PC-9 (cell line): ENCODE data around the gene FNDC11. TPM values are rescaled to one million over a fixed set of nuclear protein-coding genes. Genes with fewer than 3 reads are reported as not detected.

ENCODE experiments used
- BruUV-seq: library from RNA; stranded (reverse); fragments of 400-500 nt; replicated peaks from 2 replicates; lab custom pipeline; 2021; lab: Mats Ljungman, UMichigan
- CTCF ChIA-PET: fragments of 300-600 bp; sonication (Branson Sonifier 250); formaldehyde crosslinking; loops from one replicate; lab custom pipeline; 2022; ENCODE audit warnings: antibody characterized with exemption; lab: Charles Lee
- POLR2A ChIA-PET: fragments of 300-600 bp; sonication (Branson Sonifier 250); formaldehyde crosslinking; loops from one replicate; lab custom pipeline; 2022; ENCODE audit warnings: antibody characterized with exemption; ENCODE audit not compliant: unreplicated experiment; lab: Charles Lee
- DNase-seq, 2 experiments: peaks; one replicate each; pipeline versions ENCODE4 v3.0.0 to v3.0.0-alpha.2; 2015 to 2022; ENCODE audit warnings: mixed read lengths in 1 of 2
- H2AFZ ChIP-seq: fragments of 200-600 bp; sonication (generic); 2 replicates; pipeline ENCODE4 v1.8.1; 2017; ENCODE audit warnings: antibody characterized with exemption
- H3F3A ChIP-seq: fragments of 200-600 bp; sonication (generic); 2 replicates; pipeline ENCODE4 v1.8.1; 2017; ENCODE audit warnings: antibody characterized with exemption, mild to moderate bottlenecking, low read depth; ENCODE audit not compliant: insufficient read depth
- H3K27ac ChIP-seq: fragments of 200-600 bp; sonication (generic); 2 replicates; pipeline ENCODE4 v1.6.1; 2016; ENCODE audit warnings: mixed run types
- H3K27me3 ChIP-seq: fragments of 200-600 bp; sonication (generic); 2 replicates; pipeline ENCODE4 v1.6.1; 2016; ENCODE audit warnings: low read depth, mixed run types; ENCODE audit not compliant: insufficient read depth
- H3K36me3 ChIP-seq: fragments of 200-600 bp; sonication (generic); 2 replicates; pipeline ENCODE4 v1.6.1; 2016; ENCODE audit warnings: low read depth, mixed run types
- H3K4me1 ChIP-seq: fragments of 200-600 bp; sonication (generic); replicated peaks from 2 replicates; pipeline ENCODE4 v1.6.1; 2016; ENCODE audit warnings: mixed run types; ENCODE audit not compliant: insufficient read depth
- H3K4me2 ChIP-seq: fragments of 200-600 bp; sonication (generic); 2 replicates; pipeline ENCODE4 v1.6.1; 2017; ENCODE audit warnings: mixed run types
- H3K4me3 ChIP-seq: fragments of 200-600 bp; sonication (generic); 2 replicates; pipeline ENCODE4 v1.6.1; 2016; ENCODE audit warnings: mixed run types
- H3K79me2 ChIP-seq: fragments of 200-600 bp; sonication (generic); 2 replicates; pipeline ENCODE4 v1.6.1; 2017; ENCODE audit warnings: low read depth, mixed run types
- H3K9me2 ChIP-seq: fragments of 200-600 bp; sonication (generic); 2 replicates; pipeline ENCODE4 v1.8.1; 2017; ENCODE audit warnings: mild to moderate bottlenecking; ENCODE audit not compliant: insufficient read depth
- H3K9me3 ChIP-seq: fragments of 200-600 bp; sonication (generic); 2 replicates; pipeline ENCODE4 v1.8.1; 2016; ENCODE audit warnings: low read depth; ENCODE audit not compliant: insufficient read depth
- H4K20me1 ChIP-seq: fragments of 200-600 bp; sonication (generic); 2 replicates; pipeline ENCODE4 v1.8.1; 2017; ENCODE audit not compliant: insufficient read depth
- EZH2 ChIP-seq: fragments of 200-600 bp; sonication (generic); IDR thresholded peaks from 2 replicates; pipeline ENCODE4 v1.8.0; 2017; ENCODE audit warnings: antibody characterized with exemption, low read depth
- intact Hi-C: fragments of 100-400 bp; cut with micrococcal nuclease; formaldehyde crosslinking; loops from one replicate; pipeline ENCODE4 v1.10.0; 2022; ENCODE audit not compliant: unreplicated experiment
- total RNA-seq: library from RNA; stranded (reverse); gene quantifications from 2 replicates; pipeline ENCODE4 v1.2.3, GENCODE V29; 2021
- TF ChIP-seq, protein P1 (sequence below): fragments of 200-600 bp; sonication (generic); conservative IDR thresholded peaks from 2 replicates; pipeline ENCODE4 v1.6.1; 2017; ENCODE audit warnings: mixed run types, antibody characterized with exemption, mild to moderate bottlenecking, moderate library complexity

The FNDC11 gene
- total RNA-seq, 1 experiment from 2014 or later = 7.7 TPM

DNA sequence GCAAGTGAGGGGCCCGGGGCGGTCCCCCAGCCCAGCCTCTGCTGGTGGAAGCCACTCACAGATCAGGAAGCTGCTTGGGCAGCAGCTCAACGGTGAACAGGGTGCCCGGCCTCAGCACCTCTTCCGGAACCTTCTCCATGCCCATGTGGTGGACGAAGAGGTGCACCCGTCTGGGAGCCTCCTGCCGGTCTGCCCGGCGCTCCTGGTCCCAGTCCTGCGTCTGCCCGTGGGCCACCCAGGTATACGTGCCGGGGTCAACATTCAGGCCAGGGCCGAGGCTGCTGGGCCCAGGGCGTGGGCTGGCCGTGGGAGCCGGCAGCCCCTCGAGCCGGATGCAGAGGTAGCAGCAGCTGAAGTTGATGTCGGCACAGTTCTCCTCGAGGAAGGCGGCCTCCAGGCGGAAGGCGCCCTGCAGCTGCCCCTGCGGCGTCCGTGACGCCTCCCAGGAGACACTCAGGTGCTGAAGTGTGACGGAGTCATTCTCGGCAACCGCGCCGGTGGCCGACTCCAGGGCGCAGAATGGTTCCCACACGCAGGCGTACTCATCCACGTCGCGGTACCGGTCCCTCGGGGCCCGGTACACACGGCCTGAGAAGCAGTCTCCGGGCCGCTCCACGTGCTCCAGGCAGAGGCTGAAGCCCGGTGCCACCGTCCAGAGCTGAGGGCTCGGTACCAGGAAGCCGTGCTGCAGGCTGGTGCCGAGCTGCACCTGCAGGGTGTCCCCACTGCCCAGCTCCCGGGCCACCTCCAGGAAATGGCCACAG lies 8.7 kb downstream of the FNDC11 start:
- POLR2A ChIA-PET = no interaction called here

DNA sequence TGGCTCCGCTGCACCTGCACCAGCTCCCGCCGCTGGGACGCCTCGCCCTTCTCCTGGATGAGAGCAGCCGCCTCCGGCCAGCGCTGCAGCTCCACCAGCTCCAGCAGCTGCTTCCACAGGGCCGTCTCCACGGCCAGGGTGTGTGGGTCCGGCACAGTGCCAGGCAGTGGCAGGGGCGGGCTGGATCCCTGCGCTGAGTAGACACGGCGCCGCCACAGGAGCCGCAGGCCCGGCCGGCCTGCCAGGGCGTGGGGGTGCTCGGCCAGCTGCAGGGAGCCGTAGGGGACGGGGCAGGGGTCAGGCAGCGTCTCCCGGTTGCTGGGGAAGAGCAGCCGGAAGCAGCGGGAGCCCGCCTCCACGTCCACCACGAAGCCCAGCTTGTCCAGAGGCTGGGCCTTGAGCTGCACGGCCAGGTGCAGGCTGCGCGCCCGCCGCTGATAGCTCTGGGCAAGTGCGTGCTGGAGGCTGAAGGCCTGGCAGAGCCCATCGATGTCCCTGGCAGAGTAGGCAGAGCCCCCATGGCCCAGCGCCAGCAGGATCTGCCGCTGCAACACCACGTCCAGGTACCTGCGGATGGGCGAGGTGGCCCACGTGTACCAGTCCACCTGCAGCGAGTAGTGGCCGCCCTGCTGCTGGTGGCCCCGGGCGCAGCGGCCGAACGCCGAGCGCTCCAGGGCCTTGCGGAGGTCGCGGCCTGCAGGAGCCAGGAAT lies 9.4 kb downstream of the FNDC11 start:
- Histone ChIP-seq H3F3A (peaks cover 7% of the 10 kb centered on the region), H3K4me1 (no peaks in the 10 kb centered on the region), H3K4me3 (no peak overlapping the region), H2AFZ (no peak overlapping the region), H3K4me2 (no peak overlapping the region), H4K20me1 (no peaks in the 10 kb centered on the region), H3K27ac (no peak overlapping the region), H3K9me3 (no peaks in the 10 kb centered on the region), H3K79me2 (no peaks in the 10 kb centered on the region), H3K9me2 (no peaks in the 10 kb centered on the region), H3K27me3 (no peaks in the 10 kb centered on the region), H3K36me3 (no peaks in the 10 kb centered on the region)
- DNase-seq = no peak
- POLR2A ChIA-PET = no interaction called here
- no peak for TF ChIP-seq EZH2
- TF ChIP-seq, protein P1, sequence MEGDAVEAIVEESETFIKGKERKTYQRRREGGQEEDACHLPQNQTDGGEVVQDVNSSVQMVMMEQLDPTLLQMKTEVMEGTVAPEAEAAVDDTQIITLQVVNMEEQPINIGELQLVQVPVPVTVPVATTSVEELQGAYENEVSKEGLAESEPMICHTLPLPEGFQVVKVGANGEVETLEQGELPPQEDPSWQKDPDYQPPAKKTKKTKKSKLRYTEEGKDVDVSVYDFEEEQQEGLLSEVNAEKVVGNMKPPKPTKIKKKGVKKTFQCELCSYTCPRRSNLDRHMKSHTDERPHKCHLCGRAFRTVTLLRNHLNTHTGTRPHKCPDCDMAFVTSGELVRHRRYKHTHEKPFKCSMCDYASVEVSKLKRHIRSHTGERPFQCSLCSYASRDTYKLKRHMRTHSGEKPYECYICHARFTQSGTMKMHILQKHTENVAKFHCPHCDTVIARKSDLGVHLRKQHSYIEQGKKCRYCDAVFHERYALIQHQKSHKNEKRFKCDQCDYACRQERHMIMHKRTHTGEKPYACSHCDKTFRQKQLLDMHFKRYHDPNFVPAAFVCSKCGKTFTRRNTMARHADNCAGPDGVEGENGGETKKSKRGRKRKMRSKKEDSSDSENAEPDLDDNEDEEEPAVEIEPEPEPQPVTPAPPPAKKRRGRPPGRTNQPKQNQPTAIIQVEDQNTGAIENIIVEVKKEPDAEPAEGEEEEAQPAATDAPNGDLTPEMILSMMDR = no peak
- no TSS peak for BruUV-seq
- intact Hi-C loops = no loop called here
- CTCF ChIA-PET = no interaction called here

More for the DNA sequence above, 8.7 kb downstream of the FNDC11 start:
- CTCF ChIA-PET = no interaction called here
- TF ChIP-seq, protein P1 = no peak
- no peak for TF ChIP-seq EZH2
- Histone ChIP-seq H2AFZ (no peak overlapping the region), H3K4me1 (no peaks in the 10 kb centered on the region), H3K9me3 (no peaks in the 10 kb centered on the region), H3K36me3 (no peaks in the 10 kb centered on the region), H3F3A (peaks cover 5% of the 10 kb centered on the region), H3K4me3 (no peak overlapping the region), H3K27ac (no peak overlapping the region), H3K27me3 (no peaks in the 10 kb centered on the region), H3K79me2 (no peaks in the 10 kb centered on the region), H3K4me2 (no peak overlapping the region), H4K20me1 (no peaks in the 10 kb centered on the region), H3K9me2 (no peaks in the 10 kb centered on the region)
- BruUV-seq = no TSS peak
- intact Hi-C loops = no loop called here
- no peak for DNase-seq

DNA sequence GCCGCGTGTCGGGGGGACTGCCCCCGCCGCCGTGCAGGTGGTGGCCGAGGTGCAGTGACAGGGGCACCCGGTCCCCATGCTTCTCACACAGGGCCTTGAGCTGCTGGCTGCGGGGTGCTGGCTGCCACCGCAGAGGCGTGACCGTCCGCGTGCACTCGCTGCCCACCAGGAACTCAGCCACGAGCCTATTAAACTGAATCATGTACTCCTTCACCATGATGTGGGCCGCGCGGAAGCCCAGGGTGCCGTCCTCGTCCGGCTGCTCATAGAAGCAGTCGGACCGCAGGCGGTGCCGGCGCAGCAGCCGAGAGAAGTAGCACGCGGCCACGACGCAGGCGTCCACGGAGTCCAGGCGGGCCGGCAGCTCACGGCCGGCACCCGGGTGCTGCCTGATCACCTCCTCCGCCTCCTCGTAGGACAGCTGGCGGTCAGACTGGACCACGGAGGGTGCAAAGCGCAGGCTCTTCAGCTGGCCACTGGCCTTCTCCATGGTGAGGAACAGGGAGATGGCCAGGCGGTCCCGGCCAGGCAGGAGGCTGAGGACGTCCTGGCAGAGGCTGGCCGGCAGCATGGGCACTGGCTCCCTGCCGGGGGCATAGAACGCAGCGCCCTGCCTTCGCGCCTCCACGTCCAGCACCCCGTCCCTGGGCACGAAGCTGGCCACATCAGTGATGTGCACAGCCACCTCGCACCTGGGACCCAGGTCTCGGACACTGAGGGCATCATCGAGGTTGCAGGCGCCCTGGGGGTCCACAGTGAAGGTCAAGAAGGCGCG lies 10.3 kb downstream of the FNDC11 start:
- H4K20me1 ChIP-seq = no peaks in the 10 kb centered on the region
- no peaks in the 10 kb centered on the region for H3K4me1 ChIP-seq
- no peak overlapping the region for H2AFZ ChIP-seq
- intact Hi-C loops = no loop called here
- H3F3A ChIP-seq = peaks cover 3% of the 10 kb centered on the region; the same call in 1 of the 2 replicates
- H3K9me3 ChIP-seq = no peaks in the 10 kb centered on the region
- TF ChIP-seq, protein P1 = no peak
- no peak for TF ChIP-seq EZH2
- no peaks in the 10 kb centered on the region for H3K9me2 ChIP-seq
- H3K36me3 ChIP-seq = no peaks in the 10 kb centered on the region
- H3K27me3 ChIP-seq = no peaks in the 10 kb centered on the region
- no peak for DNase-seq
- no peak overlapping the region for H3K4me3 ChIP-seq
- ChIA-PET POLR2A (no interaction called here), CTCF (no interaction called here)
- BruUV-seq = no TSS peak
- H3K27ac ChIP-seq = no peak overlapping the region
- no peaks in the 10 kb centered on the region for H3K79me2 ChIP-seq
- H3K4me2 ChIP-seq = no peak overlapping the region
